ENCODE results near the gene KLK14. TPM values are rescaled to one million over a fixed set of nuclear protein-coding genes. Genes with fewer than 3 reads are reported as not detected.

KLK14 gene
- total RNA-seq, 4 donors from 2014 or later, result not detected

DNA sequence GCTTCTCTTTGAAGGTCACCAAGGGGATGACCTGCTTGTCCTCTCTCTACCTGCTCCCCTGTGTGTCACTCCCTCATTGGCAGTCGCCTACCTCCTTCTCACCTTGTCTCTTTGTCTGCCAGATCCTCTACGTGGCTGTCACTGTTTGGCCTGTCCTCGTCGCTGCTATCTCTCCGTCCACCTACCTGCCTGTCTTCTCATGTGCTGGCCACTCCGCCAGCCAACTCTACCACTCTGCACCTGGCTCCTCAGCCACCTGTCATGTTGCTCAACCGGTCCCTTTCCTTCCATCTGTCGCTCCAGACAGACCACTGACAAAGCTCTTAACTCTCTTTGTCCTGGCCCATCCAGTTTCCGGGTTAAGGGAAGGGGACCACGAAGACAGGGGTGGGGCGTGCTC lies 48.0 kb downstream of the KLK14 start, which contains the start of gene KLK12:
Gene KLK12, minus strand, starts transcription at position 299 of the 400 bp plus-strand sequence. CDS start 381 bp downstream, outside the sequence.
- Histone ChIP-seq H3K27me3 (no peaks in the 10 kb centered on the region), H3K4me3 (no peak within 1 kb of the TSS), H3K9me3 (no peaks in the 10 kb centered on the region), H3K4me1 (no peaks in the 10 kb centered on the region), H3K27ac (no peak within 1 kb of the TSS), H3K36me3 (no peaks in the 10 kb centered on the region)
- in situ Hi-C loops (cut with MboI; ENCODE audit: low sequenced_read_pairs in 4 of 4), result no loop called here
- intact Hi-C loops (cut with DNase I; ENCODE audit: low total_unique reads), result no loop called here
- DNase-seq (no peak), ATAC-seq (no peak)
- TF ChIP-seq, protein P1, sequence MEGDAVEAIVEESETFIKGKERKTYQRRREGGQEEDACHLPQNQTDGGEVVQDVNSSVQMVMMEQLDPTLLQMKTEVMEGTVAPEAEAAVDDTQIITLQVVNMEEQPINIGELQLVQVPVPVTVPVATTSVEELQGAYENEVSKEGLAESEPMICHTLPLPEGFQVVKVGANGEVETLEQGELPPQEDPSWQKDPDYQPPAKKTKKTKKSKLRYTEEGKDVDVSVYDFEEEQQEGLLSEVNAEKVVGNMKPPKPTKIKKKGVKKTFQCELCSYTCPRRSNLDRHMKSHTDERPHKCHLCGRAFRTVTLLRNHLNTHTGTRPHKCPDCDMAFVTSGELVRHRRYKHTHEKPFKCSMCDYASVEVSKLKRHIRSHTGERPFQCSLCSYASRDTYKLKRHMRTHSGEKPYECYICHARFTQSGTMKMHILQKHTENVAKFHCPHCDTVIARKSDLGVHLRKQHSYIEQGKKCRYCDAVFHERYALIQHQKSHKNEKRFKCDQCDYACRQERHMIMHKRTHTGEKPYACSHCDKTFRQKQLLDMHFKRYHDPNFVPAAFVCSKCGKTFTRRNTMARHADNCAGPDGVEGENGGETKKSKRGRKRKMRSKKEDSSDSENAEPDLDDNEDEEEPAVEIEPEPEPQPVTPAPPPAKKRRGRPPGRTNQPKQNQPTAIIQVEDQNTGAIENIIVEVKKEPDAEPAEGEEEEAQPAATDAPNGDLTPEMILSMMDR (IDR thresholded peaks at IDR 0.05 in 4 of 5, conservative IDR thresholded peaks at IDR 0.05 in 1 of 5), result no peak
- TF ChIP-seq POLR2A (IDR thresholded peaks at IDR 0.05), result no peak

DNA sequence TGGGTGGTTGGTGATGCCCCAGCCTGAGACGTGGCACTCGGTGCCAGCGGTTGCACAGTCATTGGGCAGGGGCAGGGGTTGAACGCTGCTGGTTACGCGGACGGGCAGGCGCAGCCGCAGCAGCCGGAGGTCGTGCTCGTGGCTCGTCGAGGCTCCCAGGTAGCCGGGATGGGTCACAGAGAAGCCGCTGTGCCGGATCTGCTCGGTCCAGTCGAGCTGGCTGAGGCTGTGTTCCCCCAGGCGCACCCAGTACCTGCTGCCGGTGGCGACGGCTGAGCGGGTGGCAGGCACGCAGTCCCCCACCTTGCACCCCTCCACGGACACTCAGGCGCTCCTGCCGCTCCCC lies 50.8 kb downstream of the KLK14 start:
- no peaks in the 10 kb centered on the region for H3K9me3 ChIP-seq
- H3K36me3 ChIP-seq, result no peaks in the 10 kb centered on the region
- intact Hi-C loops (cut with DNase I; ENCODE audit: low total_unique reads) (no loop called here), in situ Hi-C loops (cut with MboI; ENCODE audit: low sequenced_read_pairs in 4 of 4) (no loop called here)
- no peaks in the 10 kb centered on the region for H3K4me1 ChIP-seq
- H3K27me3 ChIP-seq, result no peaks in the 10 kb centered on the region
- H3K27ac ChIP-seq, result no peak overlapping the region
- DNase-seq (no peak), ATAC-seq (no peak)
- TF ChIP-seq, protein P1 (IDR thresholded peaks at IDR 0.05 in 4 of 5, conservative IDR thresholded peaks at IDR 0.05 in 1 of 5), result no peak
- TF ChIP-seq POLR2A (IDR thresholded peaks at IDR 0.05), result no peak
- H3K4me3 ChIP-seq, result no peak overlapping the region

DNA sequence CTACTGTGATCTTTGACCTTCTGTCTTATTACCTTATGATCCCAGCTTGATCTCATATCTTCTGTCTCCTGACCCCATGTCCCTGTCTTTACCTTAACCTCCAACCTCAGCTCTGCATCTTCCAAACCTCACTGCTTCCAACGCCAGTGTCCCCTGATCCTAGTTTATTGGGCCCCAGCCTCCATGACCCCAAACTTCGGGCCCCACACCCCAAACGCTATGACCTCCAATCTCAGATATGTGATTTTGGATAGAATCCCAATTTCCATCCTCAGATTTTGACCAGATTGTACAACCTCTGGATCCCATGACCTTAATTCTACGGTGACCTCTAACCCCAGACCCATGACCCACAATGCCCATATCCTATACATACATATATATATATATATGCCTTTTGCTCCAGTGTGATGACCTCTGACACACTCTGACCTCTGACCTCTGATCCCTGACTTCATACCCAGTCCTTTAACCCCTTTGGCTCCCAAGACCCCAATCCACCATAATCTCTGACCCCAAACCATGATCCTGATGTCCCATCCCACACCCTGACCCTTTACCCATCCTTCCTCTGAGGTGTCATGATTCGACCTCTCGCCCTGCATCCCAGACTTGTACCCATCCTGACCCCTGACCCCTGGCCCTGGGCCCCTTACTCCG lies 51.3 kb downstream of the KLK14 start:
- H3K27ac ChIP-seq, result no peak overlapping the region
- no peaks in the 10 kb centered on the region for H3K27me3 ChIP-seq
- no peak for DNase-seq

DNA sequence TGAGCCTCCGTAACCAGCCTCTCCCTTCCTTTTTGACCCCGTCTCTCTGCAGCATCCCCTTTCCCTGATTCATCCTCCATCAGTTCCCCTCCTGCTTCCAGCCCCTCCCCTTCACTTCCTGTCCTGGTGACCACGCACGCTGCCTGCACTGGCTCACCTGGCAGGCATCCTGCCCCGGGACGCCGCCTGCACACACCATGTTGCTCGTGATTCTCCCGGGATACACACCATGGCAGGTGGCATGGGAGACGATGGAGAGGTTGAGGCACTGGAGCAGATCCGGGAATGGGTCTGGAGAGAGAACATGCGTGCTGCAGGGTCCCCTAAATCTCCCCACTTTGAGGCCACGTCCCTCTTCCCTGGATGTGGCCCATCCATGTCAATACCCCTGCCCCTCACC lies 52.1 kb downstream of the KLK14 start:
- Histone ChIP-seq H3K4me3 (no peak overlapping the region), H3K4me1 (no peaks in the 10 kb centered on the region), H3K27ac (no peak overlapping the region), H3K27me3 (no peaks in the 10 kb centered on the region), H3K36me3 (no peaks in the 10 kb centered on the region), H3K9me3 (no peaks in the 10 kb centered on the region)
- DNase-seq (no peak), ATAC-seq (no peak)
- in situ Hi-C loops (cut with MboI; ENCODE audit: low sequenced_read_pairs in 4 of 4) (no loop called here), intact Hi-C loops (cut with DNase I; ENCODE audit: low total_unique reads) (no loop called here)
- TF ChIP-seq, protein P1 (IDR thresholded peaks at IDR 0.05 in 4 of 5, conservative IDR thresholded peaks at IDR 0.05 in 1 of 5), result no peak
- no peak for TF ChIP-seq POLR2A (IDR thresholded peaks at IDR 0.05)

More for the DNA sequence above, 51.3 kb downstream of the KLK14 start:
- intact Hi-C loops (cut with DNase I; ENCODE audit: low total_unique reads), result no loop called here
- H3K4me1 ChIP-seq, result no peaks in the 10 kb centered on the region
- H3K36me3 ChIP-seq, result no peaks in the 10 kb centered on the region
- no peaks in the 10 kb centered on the region for H3K9me3 ChIP-seq
- ATAC-seq, result no peak
- TF ChIP-seq, protein P1 (IDR thresholded peaks at IDR 0.05 in 4 of 5, conservative IDR thresholded peaks at IDR 0.05 in 1 of 5), result no peak
- no peak for TF ChIP-seq POLR2A (IDR thresholded peaks at IDR 0.05)
- no peak overlapping the region for H3K4me3 ChIP-seq
- in situ Hi-C loops (cut with MboI; ENCODE audit: low sequenced_read_pairs in 4 of 4), result no loop called here

DNA sequence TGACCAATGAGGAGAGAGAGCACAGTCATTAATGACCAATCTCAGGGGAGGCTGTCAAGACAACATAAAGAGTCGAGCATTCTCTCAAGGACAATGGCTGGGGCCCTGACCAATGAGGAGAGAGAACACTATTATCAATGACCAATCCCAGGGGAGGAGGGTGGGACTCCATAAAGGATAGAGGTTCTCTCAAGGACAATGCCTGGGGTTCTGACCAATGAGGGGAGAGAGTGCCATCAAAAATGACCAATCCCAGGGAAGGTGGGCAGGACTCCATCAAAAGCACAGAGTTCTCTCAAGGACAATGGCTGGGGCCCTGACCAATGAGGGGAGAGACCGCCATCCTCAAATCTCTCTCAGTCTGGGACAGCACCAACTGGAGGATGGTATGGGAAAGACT lies 53.0 kb downstream of the KLK14 start:
- no peaks in the 10 kb centered on the region for H3K4me1 ChIP-seq
- H3K36me3 ChIP-seq, result no peaks in the 10 kb centered on the region
- no peak overlapping the region for H3K4me3 ChIP-seq
- no peak for ATAC-seq
- intact Hi-C loops (cut with DNase I; ENCODE audit: low total_unique reads), result no loop called here
- DNase-seq, result no peak
- TF ChIP-seq POLR2A (IDR thresholded peaks at IDR 0.05), result no peak
- TF ChIP-seq, protein P1 (IDR thresholded peaks at IDR 0.05 in 4 of 5, conservative IDR thresholded peaks at IDR 0.05 in 1 of 5), result no peak
- no peak overlapping the region for H3K27ac ChIP-seq
- no peaks in the 10 kb centered on the region for H3K9me3 ChIP-seq
- in situ Hi-C loops (cut with MboI; ENCODE audit: low sequenced_read_pairs in 4 of 4), result no loop called here
- H3K27me3 ChIP-seq, result no peaks in the 10 kb centered on the region
